Measurements from ENCODE around the gene MRPL21.

The MRPL21 gene

GRCh38 chr11:68903288-68904247 is at the start of gene MRPL21, which contains the start of gene IGHMBP2:
Gene MRPL21 (minus strand): TSS chr11:68903832. CDS start chr11:68903810, 22 bp downstream.
Gene IGHMBP2 (plus strand): TSS chr11:68903891. CDS start chr11:68903953, 62 bp downstream.
- DNase-seq: peak; percentile 13

GRCh38 chr11:68950762-68951161 is 47.1 kb upstream of the MRPL21 start:
- no peak for DNase-seq

GRCh38 chr11:68950270-68950669 is 46.6 kb upstream of the MRPL21 start:
- DNase-seq: no peak

- no peak for DNase-seq
These were observed 45.3 kb upstream of the MRPL21 start for GRCh38 chr11:68948935-68949334.

- DNase-seq: no peak
These were observed 44.9 kb upstream of the MRPL21 start for GRCh38 chr11:68948496-68948895.

GRCh38 chr11:68947151-68947550 is 43.5 kb upstream of the MRPL21 start:
- DNase-seq: no peak

GRCh38 chr11:68946416-68947090 is 42.9 kb upstream of the MRPL21 start:
- no peak for DNase-seq

- DNase-seq: no peak
These were observed 39.2 kb upstream of the MRPL21 start for GRCh38 chr11:68942751-68943271.

- no peak for DNase-seq
These were observed 38.5 kb upstream of the MRPL21 start for GRCh38 chr11:68942095-68942620.

- no peak for DNase-seq
These were observed 37.9 kb upstream of the MRPL21 start for GRCh38 chr11:68941324-68942094.

GRCh38 chr11:68940651-68941323 is 37.2 kb upstream of the MRPL21 start:
- no peak for DNase-seq

- DNase-seq: no peak
These were observed 36.2 kb upstream of the MRPL21 start for GRCh38 chr11:68939583-68940555.

- no peak for DNase-seq
These were observed 35.4 kb upstream of the MRPL21 start for GRCh38 chr11:68938816-68939582.

- DNase-seq: no peak
These were observed 34.5 kb upstream of the MRPL21 start for GRCh38 chr11:68938088-68938487.

GRCh38 chr11:68936676-68937620 is 33.3 kb upstream of the MRPL21 start:
- DNase-seq: no peak

GRCh38 chr11:68936358-68936636 is 32.7 kb upstream of the MRPL21 start:
- DNase-seq: no peak

GRCh38 chr11:68935516-68936357 is 32.1 kb upstream of the MRPL21 start:
- DNase-seq: no peak

- no peak for DNase-seq
These were observed 31.4 kb upstream of the MRPL21 start for GRCh38 chr11:68935066-68935465.
